ENCODE results near the gene PRKCB.

DNA sequence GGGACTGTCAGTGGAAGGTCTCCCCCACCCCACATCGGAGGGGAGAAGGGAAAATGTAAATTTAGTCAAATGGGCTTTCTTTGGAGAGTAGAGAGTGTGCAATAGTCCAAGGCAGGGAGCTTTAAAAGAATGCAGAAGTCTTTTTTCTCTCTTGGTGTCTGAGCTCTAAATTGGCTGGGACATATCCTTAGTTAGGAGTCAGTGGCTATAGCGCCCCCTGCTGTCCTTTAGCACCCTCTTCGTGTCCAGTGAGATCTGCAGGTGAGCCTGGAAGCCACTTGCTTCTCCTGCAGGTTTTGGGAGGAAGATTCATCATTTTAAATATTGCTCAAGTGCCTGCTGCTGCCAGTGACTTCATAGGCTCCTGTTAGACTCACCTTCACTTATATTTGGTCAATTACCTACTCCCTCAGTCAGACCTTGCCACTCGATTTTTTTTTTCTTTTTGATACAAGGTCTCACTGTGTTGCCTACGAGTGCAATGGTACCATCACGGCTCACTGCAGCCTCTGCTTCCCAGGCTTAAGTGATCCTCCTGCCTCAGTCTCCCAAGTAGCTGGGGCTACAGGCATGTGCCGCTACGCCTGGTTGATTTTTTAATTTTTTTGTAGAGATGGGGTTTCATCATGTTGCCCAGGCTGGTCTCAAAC lies 174.8 kb downstream of the PRKCB start:
- TF ChIP-seq POLR2AphosphoS5 (IDR thresholded peaks at IDR 0.05; ENCODE audit: low read depth) (no peak), NANOG (IDR thresholded peaks at IDR 0.05; ENCODE audit: borderline replicate concordance) (no peak), EZH2 (IDR thresholded peaks at IDR 0.05; ENCODE audit: low read depth, unreplicated experiment) (no peak), EZH2phosphoT487 (IDR thresholded peaks at IDR 0.05; ENCODE audit: unreplicated experiment) (no peak), CREB1 (CRISPR knock-in tag; IDR thresholded peaks at IDR 0.05; ENCODE audit: low read depth) (no peak), JUNB (IDR thresholded peaks at IDR 0.05; ENCODE audit: unreplicated experiment) (no peak)
- TF ChIP-seq, protein P1, sequence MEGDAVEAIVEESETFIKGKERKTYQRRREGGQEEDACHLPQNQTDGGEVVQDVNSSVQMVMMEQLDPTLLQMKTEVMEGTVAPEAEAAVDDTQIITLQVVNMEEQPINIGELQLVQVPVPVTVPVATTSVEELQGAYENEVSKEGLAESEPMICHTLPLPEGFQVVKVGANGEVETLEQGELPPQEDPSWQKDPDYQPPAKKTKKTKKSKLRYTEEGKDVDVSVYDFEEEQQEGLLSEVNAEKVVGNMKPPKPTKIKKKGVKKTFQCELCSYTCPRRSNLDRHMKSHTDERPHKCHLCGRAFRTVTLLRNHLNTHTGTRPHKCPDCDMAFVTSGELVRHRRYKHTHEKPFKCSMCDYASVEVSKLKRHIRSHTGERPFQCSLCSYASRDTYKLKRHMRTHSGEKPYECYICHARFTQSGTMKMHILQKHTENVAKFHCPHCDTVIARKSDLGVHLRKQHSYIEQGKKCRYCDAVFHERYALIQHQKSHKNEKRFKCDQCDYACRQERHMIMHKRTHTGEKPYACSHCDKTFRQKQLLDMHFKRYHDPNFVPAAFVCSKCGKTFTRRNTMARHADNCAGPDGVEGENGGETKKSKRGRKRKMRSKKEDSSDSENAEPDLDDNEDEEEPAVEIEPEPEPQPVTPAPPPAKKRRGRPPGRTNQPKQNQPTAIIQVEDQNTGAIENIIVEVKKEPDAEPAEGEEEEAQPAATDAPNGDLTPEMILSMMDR (conservative IDR thresholded peaks at IDR 0.05; ENCODE audit: low read depth in 2 of 2): peak; percentile 82 to 86
- TF ChIP-seq, protein P2, sequence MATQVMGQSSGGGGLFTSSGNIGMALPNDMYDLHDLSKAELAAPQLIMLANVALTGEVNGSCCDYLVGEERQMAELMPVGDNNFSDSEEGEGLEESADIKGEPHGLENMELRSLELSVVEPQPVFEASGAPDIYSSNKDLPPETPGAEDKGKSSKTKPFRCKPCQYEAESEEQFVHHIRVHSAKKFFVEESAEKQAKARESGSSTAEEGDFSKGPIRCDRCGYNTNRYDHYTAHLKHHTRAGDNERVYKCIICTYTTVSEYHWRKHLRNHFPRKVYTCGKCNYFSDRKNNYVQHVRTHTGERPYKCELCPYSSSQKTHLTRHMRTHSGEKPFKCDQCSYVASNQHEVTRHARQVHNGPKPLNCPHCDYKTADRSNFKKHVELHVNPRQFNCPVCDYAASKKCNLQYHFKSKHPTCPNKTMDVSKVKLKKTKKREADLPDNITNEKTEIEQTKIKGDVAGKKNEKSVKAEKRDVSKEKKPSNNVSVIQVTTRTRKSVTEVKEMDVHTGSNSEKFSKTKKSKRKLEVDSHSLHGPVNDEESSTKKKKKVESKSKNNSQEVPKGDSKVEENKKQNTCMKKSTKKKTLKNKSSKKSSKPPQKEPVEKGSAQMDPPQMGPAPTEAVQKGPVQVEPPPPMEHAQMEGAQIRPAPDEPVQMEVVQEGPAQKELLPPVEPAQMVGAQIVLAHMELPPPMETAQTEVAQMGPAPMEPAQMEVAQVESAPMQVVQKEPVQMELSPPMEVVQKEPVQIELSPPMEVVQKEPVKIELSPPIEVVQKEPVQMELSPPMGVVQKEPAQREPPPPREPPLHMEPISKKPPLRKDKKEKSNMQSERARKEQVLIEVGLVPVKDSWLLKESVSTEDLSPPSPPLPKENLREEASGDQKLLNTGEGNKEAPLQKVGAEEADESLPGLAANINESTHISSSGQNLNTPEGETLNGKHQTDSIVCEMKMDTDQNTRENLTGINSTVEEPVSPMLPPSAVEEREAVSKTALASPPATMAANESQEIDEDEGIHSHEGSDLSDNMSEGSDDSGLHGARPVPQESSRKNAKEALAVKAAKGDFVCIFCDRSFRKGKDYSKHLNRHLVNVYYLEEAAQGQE (IDR thresholded peaks at IDR 0.05; ENCODE audit: unreplicated experiment): no peak
